HepG2 (cell line): ENCODE measurements around the gene CRHR1. TPM values are rescaled to one million over a fixed set of nuclear protein-coding genes. Genes with fewer than 3 reads are reported as not detected.

Experiments used
- ATAC-seq: fragments of 200-7000 bp; cut with Tn5 transposase; 3 replicates; pipeline ENCODE4 v1.9.1; 2020; ENCODE audit warnings: mild to moderate bottlenecking, moderate library complexity
- BruUV-seq: library from RNA; stranded (reverse); fragments of 400-500 nt; replicated peaks from 2 replicates; lab custom pipeline; 2021; lab: Mats Ljungman, UMichigan
- CTCF ChIA-PET: fragments of 300-600 bp; formaldehyde crosslinking; extraction: SDS; loops from one replicate; lab custom pipeline; 2021; ENCODE audit warnings: low total read pairs, inconsistent platforms, low intra/inter-chr PET ratio; lab: Yijun Ruan, JAX
- POLR2A ChIA-PET: fragments of 350-600 bp; sonication (Branson Sonifier 250); formaldehyde crosslinking; loops from one replicate; lab custom pipeline; 2020; ENCODE audit warnings: antibody characterized with exemption, inconsistent platforms; lab: Yijun Ruan, JAX
- DNase-seq: peaks from one replicate; pipeline ENCODE4 v3.0.0-alpha.2; 2015; ENCODE audit warnings: low spot score
- FAIRE-seq: peaks from 3 replicates; lab custom pipeline; 2011; peaks lifted over from hg19 to GRCh38; lab: Jason Lieb, UNC
- H2AFZ ChIP-seq: one replicate; pipeline ENCODE4 v1.6.1; 2011; ENCODE audit warnings: low read length, inconsistent platforms
- H3K27ac ChIP-seq: fragments of 300-600 bp; 3 replicates; pipeline ENCODE4 v1.8.0; 2011; ENCODE audit warnings: mixed run types, mild to moderate bottlenecking, mixed read lengths, low read length, inconsistent platforms; ENCODE audit not compliant: insufficient read depth; ENCODE audit errors: extremely low read length
- H3K27me3 ChIP-seq, 2 experiments: fragments of 200-600 bp in 1 of 2; 2 replicates in 1 of 2; 3 replicates in 1 of 2; pipeline versions ENCODE4 v1.6.0 to v1.8.0; 2011; ENCODE audit warnings: low read length in 2 of 2, mild to moderate bottlenecking in 2 of 2, moderate library complexity in 2 of 2, inconsistent platforms in 1 of 2; ENCODE audit not compliant: insufficient read depth in 2 of 2, control insufficient read depth in 1 of 2
- H3K36me3 ChIP-seq, 2 experiments: fragments of 200-600 bp in 1 of 2; replicated peaks in 1 of 2; 2 replicates in 1 of 2; 3 replicates in 1 of 2; pipeline versions ENCODE4 v1.5.1 to v1.8.0; 2011; ENCODE audit warnings: low read length in 2 of 2, inconsistent platforms in 1 of 2; ENCODE audit not compliant: insufficient read depth in 2 of 2, control insufficient read depth in 1 of 2
- H3K4me1 ChIP-seq: 2 replicates; pipeline ENCODE4 v1.5.1; 2012; ENCODE audit warnings: low read length, inconsistent platforms; ENCODE audit not compliant: insufficient read depth
- H3K4me2 ChIP-seq: 2 replicates; pipeline ENCODE4 v1.6.0; 2011; ENCODE audit warnings: low read depth, low read length, inconsistent platforms
- H3K4me3 ChIP-seq, 3 experiments: fragments of 200-600 bp in 1 of 3; sonication (generic), shearing (Covaris generic) in 1 of 3; replicated peaks in 1 of 3; 2 replicates each; pipeline ENCODE4 v1.5.1; 2011 to 2016; ENCODE audit warnings: low read length in 3 of 3, inconsistent platforms in 2 of 3, low read depth in 2 of 3, mild to moderate bottlenecking in 2 of 3, control low read depth in 1 of 3, mixed read lengths in 1 of 3; ENCODE audit not compliant: insufficient read depth in 1 of 3
- H3K79me2 ChIP-seq: one replicate; pipeline ENCODE4 v1.6.1; 2011; ENCODE audit warnings: low read length, inconsistent platforms; ENCODE audit not compliant: insufficient read depth
- H3K9ac ChIP-seq: 2 replicates; pipeline ENCODE4 v1.6.0; 2011; ENCODE audit warnings: mild to moderate bottlenecking, low read depth, low read length, inconsistent platforms; ENCODE audit not compliant: insufficient read depth
- H3K9me3 ChIP-seq: 2 replicates; pipeline ENCODE4 v1.5.1; 2012; ENCODE audit warnings: mild to moderate bottlenecking, low read length
- H4K20me1 ChIP-seq: 2 replicates; pipeline ENCODE4 v1.6.0; 2011; ENCODE audit warnings: inconsistent platforms, mild to moderate bottlenecking, low read length, moderate library complexity; ENCODE audit not compliant: insufficient read depth
- STAG1 ChIP-seq: sonication (generic); formaldehyde crosslinking; IDR thresholded peaks from 2 replicates; pipeline ENCODE4 v1.4.0; 2020; ENCODE audit warnings: missing genetic modification reagents
- ZBTB46 ChIP-seq: sonication (generic); formaldehyde crosslinking; IDR thresholded peaks from 2 replicates; pipeline ENCODE4 v1.4.0; 2020; ENCODE audit warnings: mild to moderate bottlenecking, missing genetic modification reagents, borderline replicate concordance
- WGBS: methylation state at CpG from one replicate; pipeline ENCODE4 v1.1.6; 2017; ENCODE audit warnings: low lambda C conversion rate; 5-methylcytosine and 5-hydroxymethylcytosine counted together
- in situ Hi-C: cut with HindIII; loops from 2 replicates; pipeline ENCODE4 v1.10.0; 2017; ENCODE audit warnings: low pct_unique_long_range_greater_than_20kb; ENCODE audit not compliant: extremely low pct_ligation_motif_present
- intact Hi-C: fragments of 100-400 bp; cut with micrococcal nuclease; formaldehyde crosslinking; loops from one replicate; pipeline ENCODE4 v1.10.0; 2022; ENCODE audit not compliant: unreplicated experiment
- polyA plus RNA-seq, 8 experiments: library from polyadenylated mRNA; depleted of rRNA in 3 of 8; stranded (reverse) in 7 of 8; unstranded in 1 of 8; fragments of >200 nt; fragmentation: Illumina TruSeq in 4 of 8; extraction: Trizol in 4 of 8; gene quantifications; 2 replicates each; pipeline versions ENCODE4 v1.2.1 to v1.2.3, GENCODE V29; 2011 to 2016; ENCODE audit warnings: low read depth in 4 of 8, missing spikeins in 1 of 8, mixed read lengths in 1 of 8; ENCODE audit not compliant: insufficient read depth in 1 of 8
- total RNA-seq, 5 experiments: library from RNA; depleted of rRNA; stranded (reverse); fragments of >200 nt; fragmentation: Illumina TruSeq; extraction: Trizol; gene quantifications; 2 replicates each; pipeline ENCODE4 v1.2.3, GENCODE V29; 2016; ENCODE audit warnings: low read depth in 1 of 5
- TF ChIP-seq, protein P1 (sequence below): sonication (generic); formaldehyde crosslinking; IDR thresholded peaks from 2 replicates; pipeline ENCODE4 v1.5.0; 2020; ENCODE audit warnings: mild to moderate bottlenecking, missing genetic modification reagents, moderate library complexity

Gene CRHR1
- total and polyA plus RNA-seq, 2 of the 13 experiments (the other 11 are each of a cell fraction or from before 2014, with no cell fraction given): not detected

GRCh38 chr17:45794840-45795239, 10.7 kb downstream of the CRHR1 start:
- POLR2A ChIA-PET: no interaction called here
- H3K4me2 ChIP-seq: no peak overlapping the region
- in situ Hi-C loops: no loop called here

More at GRCh38 chr17:45794840-45795239, 10.7 kb downstream of the CRHR1 start:
- Histone ChIP-seq H3K9ac (no peak overlapping the region), H2AFZ (no peak overlapping the region), H4K20me1 (no peaks in the 10 kb centered on the region), H3K4me1 (no peaks in the 10 kb centered on the region), H3K27me3 (peaks cover 23 to 77% of the 10 kb centered on the region in 2 experiments), H3K27ac (no peak overlapping the region)
- peak; percentile 53 for ATAC-seq
- intact Hi-C loops: no loop called here
- peak; percentile 31 for TF ChIP-seq STAG1
- TF ChIP-seq, protein P1, sequence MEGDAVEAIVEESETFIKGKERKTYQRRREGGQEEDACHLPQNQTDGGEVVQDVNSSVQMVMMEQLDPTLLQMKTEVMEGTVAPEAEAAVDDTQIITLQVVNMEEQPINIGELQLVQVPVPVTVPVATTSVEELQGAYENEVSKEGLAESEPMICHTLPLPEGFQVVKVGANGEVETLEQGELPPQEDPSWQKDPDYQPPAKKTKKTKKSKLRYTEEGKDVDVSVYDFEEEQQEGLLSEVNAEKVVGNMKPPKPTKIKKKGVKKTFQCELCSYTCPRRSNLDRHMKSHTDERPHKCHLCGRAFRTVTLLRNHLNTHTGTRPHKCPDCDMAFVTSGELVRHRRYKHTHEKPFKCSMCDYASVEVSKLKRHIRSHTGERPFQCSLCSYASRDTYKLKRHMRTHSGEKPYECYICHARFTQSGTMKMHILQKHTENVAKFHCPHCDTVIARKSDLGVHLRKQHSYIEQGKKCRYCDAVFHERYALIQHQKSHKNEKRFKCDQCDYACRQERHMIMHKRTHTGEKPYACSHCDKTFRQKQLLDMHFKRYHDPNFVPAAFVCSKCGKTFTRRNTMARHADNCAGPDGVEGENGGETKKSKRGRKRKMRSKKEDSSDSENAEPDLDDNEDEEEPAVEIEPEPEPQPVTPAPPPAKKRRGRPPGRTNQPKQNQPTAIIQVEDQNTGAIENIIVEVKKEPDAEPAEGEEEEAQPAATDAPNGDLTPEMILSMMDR (CRISPR knock-in tag): peak; percentile 33; the same call in 1 of the 2 replicates
- TF ChIP-seq ZBTB46 (CRISPR knock-in tag): no peak
- TF ChIP-seq, all 625 proteins: peak for 2
- H3K4me3 ChIP-seq: no peak overlapping the region
- H3K79me2 ChIP-seq: no peaks in the 10 kb centered on the region
- no peaks in the 10 kb centered on the region for H3K9me3 ChIP-seq
- CTCF ChIA-PET: no interaction called here
- FAIRE-seq (no peak), DNase-seq (no peak)
- WGBS: 40% methylated on average over 4 of the region's 6 CpGs
- H3K36me3 ChIP-seq: no peaks in the 10 kb centered on the region
- no TSS peak for BruUV-seq
